HG03442 (cell line): ENCODE results near the gene TEX54.
"Not testable (repeated sequence)": the region's sequence is repeated elsewhere in the genome, so short reads cannot be mapped to it uniquely, and the experiment has no call there.

ENCODE experiments used
- ATAC-seq: cut with Tn5 transposase; IDR thresholded peaks from one replicate; pipeline ENCODE4 v1.9.1; 2021; ENCODE audit warnings: mild to moderate bottlenecking, moderate library complexity; ENCODE audit not compliant: unreplicated experiment

The TEX54 gene

GRCh38 chr11:62835336-62835735 is 2.7 kb upstream of the TEX54 start:
- no peak for ATAC-seq

DNA sequence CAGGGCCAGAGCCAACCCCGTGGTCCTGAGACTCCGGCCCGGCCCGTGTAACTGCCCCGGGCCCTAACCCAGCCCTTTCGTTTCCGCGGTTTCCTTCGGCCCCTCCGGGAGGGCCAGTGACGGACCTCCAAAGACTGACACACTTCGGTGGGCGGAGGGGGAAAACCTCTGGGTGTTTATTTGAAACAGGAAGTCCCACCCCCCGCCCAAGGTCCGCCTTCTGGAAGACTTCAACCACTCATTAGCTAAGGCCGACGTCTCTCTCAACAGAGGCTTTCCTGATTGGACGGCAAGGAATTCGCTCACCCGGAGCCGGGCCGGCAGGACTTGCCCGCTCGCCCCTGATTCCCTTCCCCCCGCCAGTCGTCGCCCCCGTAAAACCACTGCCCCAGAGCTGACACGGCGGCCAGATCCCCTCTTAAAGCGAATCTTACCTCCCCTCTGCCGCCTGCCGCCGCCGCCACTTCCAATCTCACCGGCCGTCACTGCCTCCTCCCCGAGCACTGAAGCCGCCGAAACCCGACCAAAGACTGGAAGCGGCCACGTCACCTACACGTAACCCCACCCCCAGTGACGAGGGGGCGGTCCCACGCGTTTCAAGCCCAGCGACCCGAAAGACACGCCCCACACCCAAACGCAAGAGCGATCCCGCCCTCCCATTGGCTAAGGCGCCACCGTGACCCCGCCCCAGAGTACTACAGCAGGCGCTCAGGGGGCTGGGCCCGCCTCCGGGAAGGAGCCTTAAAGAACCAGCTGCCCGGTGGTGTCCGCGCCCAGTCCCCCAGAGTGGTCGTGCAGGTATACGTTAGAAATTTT is 913 bp downstream of the TEX54 start, which contains the start of gene STX5:
TSS of gene STX5 (minus strand) at position 532 of the 816 bp plus-strand sequence. CDS start 808 bp downstream, outside the sequence.
- ATAC-seq, result peak; percentile 86

- ATAC-seq, result no peak
Measured at GRCh38 chr11:62830904-62831519, 1.6 kb downstream of the TEX54 start.

DNA sequence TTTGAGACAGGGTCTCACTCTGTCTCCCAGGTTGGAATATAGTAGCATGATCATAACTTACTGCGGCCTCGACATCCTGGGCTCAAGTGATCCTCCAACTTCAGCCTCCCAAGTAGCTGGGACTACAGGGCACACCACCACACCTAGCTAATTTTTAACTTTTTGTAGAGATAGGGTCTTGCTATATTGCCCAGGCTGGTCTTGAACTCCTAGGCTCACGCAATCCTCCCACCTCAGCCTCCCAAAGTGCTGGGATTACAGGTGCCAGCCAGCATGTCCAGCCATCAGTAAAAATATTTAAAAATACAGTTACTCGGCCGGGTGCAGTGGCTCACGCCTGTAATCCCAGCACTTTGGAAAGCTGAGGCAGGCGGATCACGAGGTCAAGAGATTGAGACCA is 4.5 kb downstream of the TEX54 start:
- ATAC-seq, result not testable (repeated sequence)

GRCh38 chr11:62823677-62824076 is 9.0 kb downstream of the TEX54 start:
- no peak for ATAC-seq

DNA sequence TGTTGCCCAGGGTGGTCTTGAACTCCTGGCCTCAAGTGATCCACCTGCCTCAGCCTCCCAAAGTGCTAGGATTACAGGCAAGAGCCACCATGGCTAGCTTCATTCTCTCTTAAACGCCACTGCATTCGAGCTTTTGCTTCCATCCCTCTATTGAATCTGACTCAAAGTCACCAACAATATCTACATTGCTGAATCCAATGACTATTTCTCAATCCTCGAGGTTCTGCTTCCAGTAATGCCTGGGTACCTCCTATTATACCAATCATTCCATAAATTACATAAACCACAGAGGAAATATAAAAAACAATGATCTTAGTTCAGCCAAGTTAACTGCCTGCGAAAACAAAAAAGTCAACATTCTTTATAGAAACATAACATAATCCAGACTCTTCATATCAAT is 15.5 kb downstream of the TEX54 start:
- no peak for ATAC-seq

GRCh38 chr11:62816557-62816956 is 16.1 kb downstream of the TEX54 start:
- no peak for ATAC-seq

- ATAC-seq, result no peak
Measured at GRCh38 chr11:62811659-62812058, 21.0 kb downstream of the TEX54 start.

GRCh38 chr11:62810748-62811147 is 21.9 kb downstream of the TEX54 start:
- ATAC-seq, result no peak

DNA sequence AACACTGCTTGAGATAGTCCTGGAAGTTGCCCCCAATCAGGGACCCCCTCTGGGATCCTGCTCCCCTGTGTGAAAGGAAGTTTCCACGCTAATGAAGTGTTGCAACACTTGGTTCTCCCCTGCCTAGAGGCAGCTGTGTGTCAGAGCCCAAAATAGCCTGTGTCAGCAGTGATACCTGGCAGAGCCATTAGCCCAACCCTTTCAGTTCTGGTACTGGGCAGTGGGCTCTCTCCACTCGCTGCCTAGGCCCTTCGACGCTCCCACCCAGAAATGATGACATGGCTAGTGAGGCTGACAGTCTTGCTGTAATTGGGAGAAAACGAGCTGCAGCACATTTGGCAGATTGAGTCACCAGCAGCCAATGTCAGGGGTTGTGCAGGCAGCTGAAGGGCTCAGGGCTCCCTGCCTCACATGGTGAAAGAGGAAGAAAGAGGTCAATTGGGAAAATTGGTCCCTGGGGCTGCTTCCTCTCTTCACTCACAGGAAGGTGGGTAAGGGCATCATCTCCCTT is 26.0 kb downstream of the TEX54 start:
- ATAC-seq, result no peak

DNA sequence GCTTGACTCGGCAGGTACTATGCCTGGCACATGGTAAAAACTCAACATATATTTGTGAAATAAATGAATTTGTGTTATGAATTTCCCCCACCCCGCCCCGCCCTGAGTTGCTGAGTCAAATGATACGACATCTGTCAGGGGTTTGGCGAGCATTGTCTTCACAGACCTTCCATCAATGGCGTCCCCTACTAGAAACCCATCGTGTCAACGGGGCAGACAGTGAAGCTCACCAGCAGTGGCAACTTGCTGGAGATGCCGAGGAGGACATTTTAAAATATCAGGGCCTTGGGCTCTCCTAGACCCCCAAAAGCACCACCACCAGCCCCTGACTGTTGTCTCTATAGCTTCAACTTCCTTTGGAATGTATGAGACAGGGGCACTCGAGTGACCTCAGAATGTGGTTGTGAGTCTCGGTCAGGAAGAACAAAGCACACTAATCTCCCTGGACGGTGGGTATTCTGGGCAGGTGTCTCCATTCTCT is 26.6 kb downstream of the TEX54 start:
- ATAC-seq, result no peak

- peak; percentile 79 for ATAC-seq
Measured at GRCh38 chr11:62805076-62805892, 27.4 kb downstream of the TEX54 start, which contains the start of gene NXF1. NXF1 (minus strand) TSS chr11:62805440; CDS start chr11:62805356, 84 bp downstream.

DNA sequence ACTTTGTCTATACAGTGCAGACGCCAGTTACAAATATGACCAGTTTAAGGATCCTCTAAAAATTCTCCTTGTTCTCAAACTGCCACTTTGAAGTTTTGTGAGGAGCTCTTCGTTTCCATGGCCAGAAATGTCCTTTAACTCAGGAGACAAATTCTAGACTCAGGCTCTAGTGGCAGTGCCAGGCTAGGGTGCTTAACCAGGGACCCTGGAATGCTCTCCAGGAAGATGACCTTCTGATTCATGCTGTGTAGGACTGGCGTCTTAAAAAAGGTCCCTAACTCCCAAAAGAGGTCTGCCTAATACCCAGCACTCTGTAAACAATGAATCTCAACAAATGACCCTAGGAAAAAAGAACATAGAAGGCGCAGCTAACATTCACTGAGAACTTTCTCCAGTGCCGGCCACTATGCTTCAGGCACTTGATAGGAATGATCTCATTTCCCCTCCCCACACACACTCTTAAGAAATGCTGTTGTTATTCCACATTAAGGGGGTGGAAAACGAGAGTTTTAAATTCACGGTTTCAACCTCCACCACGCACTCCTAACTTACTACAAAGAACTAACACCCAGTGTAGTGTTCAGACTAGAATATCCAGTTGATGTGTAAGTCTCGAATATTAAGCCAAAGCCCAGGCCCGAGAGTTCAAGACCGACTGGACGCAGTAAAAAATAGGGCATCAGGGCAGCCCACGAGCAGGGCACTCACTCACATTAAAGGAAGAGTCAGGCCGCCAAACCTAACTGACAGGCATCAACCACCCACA is 28.1 kb downstream of the TEX54 start:
- no peak for ATAC-seq

DNA sequence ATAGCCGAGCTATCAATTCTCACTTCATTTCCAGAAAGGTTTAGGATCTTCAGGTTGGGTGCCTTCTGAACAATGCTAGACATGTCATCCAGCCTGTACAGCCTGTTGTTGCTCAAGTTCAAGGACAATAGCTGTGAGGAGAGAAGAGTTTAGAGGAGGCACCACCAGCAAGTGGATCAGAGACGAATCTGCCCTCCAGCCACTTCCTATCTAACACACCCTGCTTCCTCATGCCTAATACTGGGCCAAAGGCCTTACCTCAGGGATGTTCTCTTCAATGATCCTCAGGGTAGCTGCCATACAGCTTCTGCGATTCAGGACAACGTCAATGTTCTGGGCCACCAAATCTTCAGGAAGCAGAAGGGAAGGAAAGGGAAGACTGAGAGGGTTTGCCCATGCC is 31.6 kb downstream of the TEX54 start:
- no peak for ATAC-seq

- ATAC-seq, result no peak
Measured at GRCh38 chr11:62799486-62799885, 33.2 kb downstream of the TEX54 start.

DNA sequence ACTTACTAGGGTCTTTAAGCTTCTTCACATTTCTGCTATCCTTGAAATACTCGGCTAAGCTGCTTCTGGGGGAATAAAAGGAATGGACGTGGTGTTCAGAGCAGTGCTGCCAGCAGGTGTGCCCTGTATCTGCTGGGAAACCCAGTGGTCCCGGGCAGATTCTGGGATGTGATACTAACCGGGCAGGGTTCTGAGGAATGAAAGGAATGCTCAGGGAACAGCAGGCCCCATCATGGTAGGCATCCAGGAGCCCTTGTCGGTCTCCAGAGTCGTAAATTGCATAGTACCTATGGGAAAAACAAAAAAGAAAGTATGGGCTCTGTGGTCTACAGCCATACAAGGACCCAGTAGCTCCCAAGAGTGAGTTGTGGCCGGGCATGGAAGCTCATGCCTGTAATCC is 36.4 kb downstream of the TEX54 start:
- ATAC-seq, result no peak

GRCh38 chr11:62794201-62794775 is 38.4 kb downstream of the TEX54 start:
- ATAC-seq, result no peak

- ATAC-seq, result no peak
Measured at GRCh38 chr11:62792202-62792575, 40.5 kb downstream of the TEX54 start.

DNA sequence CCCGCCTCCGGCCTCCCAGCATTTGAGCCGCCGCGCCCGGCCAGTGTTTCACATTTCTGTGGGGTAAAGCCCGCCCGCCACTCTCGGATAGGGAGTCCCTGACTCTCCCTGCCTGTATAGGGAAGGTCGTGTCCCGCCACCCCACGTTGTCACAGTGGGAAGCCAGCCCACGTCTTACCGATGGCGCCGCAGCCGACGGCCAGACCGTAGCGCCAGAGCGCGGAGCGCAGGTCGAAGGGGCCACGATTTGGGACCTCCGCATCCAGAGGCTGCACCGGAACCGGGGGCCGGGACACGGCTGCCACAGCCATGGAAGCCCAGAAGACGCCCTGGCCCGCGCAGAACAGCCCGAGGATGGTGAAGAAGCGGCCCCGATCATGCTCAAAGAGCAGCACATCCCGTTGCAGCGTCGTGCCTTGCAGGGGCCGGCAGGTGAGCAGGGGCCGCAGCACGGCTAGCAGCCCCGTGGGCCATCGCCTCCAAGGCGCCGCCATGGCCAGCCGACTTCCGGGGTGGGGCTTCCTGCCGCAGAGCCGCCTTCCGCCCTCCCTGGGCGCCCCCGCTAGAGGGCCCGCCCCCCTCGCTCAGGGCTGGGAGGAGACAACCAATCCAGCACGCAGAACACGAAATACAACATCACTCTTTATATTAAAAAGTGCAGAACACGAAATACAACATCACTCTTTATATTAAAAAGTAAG is 41.0 kb downstream of the TEX54 start, which contains the start of gene TMEM223:
TSS of gene TMEM223 (minus strand) at position 506 of the 701 bp plus-strand sequence. CDS start at position 494, 12 bp downstream.
- peak; percentile 54 for ATAC-seq
